ENCODE measurements around the gene DRD4.
"Not testable (repeated sequence)": the region's sequence is repeated elsewhere in the genome, so short reads cannot be mapped to it uniquely, and the experiment has no call there.

Gene DRD4

DNA sequence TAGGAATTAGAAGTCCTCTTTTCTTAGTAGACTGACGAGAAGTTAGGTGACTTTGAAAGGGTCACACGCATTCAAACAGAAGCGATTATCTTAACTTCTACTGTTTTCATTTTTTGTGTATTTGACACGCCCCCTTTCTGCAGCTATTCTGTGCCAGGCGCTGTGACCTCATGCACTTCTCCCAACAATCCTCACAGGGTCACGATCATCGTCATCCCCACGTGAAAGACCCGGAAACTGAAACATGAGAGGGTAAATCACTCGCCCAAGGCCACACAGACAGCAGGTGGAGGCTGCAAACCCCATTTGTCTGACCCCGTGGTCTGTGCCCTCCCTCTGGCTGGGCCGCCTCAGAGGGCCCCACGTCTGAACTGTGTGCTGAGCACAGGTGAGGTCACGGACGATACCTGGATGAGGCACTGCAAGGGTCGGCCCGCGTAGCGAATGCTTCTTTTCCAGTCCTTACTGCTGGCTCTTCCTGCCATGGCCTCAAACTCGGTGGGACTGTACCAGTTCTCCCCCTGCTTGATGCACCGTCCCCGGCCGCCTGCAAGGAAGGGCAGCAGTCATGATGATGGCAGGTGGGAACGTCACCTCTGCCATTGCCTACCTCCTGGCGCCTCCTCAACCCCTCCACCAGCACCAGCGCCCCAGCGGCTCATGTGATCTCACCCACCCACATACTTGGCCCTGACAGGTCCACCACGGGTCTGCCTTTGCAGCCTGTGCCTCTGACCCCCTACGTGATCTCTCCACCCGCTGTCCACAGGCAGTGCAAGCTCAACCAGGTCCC, 49.6 kb downstream of the DRD4 start:
- DNase-seq: no peak

GRCh38 chr11:687751-688150, 50.7 kb downstream of the DRD4 start:
- DNase-seq: no peak

DNA sequence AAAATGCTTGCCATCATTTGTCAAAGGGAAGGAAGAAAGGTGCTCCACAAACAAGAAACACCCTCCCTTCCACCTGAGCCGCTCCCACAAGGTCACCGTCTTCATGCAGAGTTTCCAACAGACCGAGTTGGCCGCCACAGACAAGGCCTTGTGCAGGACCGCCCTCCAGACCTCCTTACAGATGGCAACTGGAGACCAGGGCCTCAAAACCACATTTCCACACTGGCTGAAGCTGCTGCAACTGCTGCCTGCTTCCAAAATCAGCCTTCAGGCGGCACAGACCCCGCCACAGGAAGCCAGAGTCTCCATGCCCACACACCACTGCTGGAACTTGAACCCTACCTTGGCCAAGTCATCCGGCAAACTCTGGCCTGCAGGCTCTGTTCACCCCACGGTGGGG, 51.6 kb downstream of the DRD4 start:
- no peak for DNase-seq

DNA sequence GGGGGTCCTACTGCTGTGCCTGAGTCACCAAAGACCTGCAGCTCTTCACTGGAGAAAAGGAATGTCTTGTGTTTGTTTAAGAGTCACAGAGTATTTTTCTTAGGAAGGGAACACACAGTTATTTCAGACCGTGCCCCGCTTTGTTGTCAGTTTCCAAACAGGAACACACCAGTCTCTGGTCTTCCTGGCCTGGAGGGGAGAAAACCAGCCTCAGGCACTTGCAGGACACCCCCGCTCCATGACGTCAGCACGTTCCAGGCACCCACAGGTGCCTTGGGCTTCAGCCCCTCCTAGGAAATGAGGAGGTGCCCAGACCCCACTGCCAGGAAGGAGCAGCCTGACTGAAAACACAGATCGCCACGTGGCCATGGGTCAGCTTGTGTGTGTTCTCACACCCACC, 52.6 kb downstream of the DRD4 start:
- no peak for DNase-seq

GRCh38 chr11:690244-690643, 53.2 kb downstream of the DRD4 start:
- DNase-seq: not testable (repeated sequence)
